GM12878 (cell line): ENCODE results near the gene CYSTM1. TPM values are rescaled to one million over a fixed set of nuclear protein-coding genes. Genes with fewer than 3 reads are reported as not detected.

Experiments
- ATAC-seq: fragments of 200-7000 bp; cut with Tn5 transposase; 3 replicates; pipeline ENCODE4 v1.9.1; 2020; ENCODE audit warnings: mild to moderate bottlenecking, moderate library complexity
- BruUV-seq: library from RNA; stranded (reverse); fragments of 400-500 nt; replicated peaks from 2 replicates; lab custom pipeline; 2021; lab: Mats Ljungman, UMichigan
- CTCF ChIA-PET: fragments of 300-600 bp; sonication (Branson Sonifier 250); formaldehyde crosslinking; extraction: SDS; loops from one replicate; lab custom pipeline; 2021; ENCODE audit warnings: inconsistent platforms; lab: Yijun Ruan, JAX
- POLR2A ChIA-PET: fragments of 350-600 bp; formaldehyde crosslinking; extraction: SDS; loops from one replicate; lab custom pipeline; 2021; ENCODE audit warnings: inconsistent platforms; lab: Charles Lee
- RAD21 ChIA-PET: fragments of 300-600 bp; sonication (Branson Sonifier 250); formaldehyde crosslinking; loops from one replicate; lab custom pipeline; 2023; ENCODE audit warnings: antibody characterized with exemption; ENCODE audit not compliant: unreplicated experiment; lab: Charles Lee
- SMC1A ChIA-PET: fragments of 300-600 bp; sonication (Branson Sonifier 250); formaldehyde crosslinking; loops from one replicate; lab custom pipeline; 2023; ENCODE audit not compliant: unreplicated experiment, uncharacterized antibody; lab: Charles Lee
- DNase-seq: peaks from one replicate; pipeline ENCODE4 v3.0.0-alpha.2; 2011; ENCODE audit warnings: low read depth, low spot score
- FAIRE-seq: peaks from 3 replicates; lab custom pipeline; 2011; peaks lifted over from hg19 to GRCh38; lab: Jason Lieb, UNC
- H2AFZ ChIP-seq: 2 replicates; pipeline ENCODE4 v1.6.0; 2011; ENCODE audit warnings: low read depth, low read length, control low read depth; ENCODE audit not compliant: control insufficient read depth
- H3K27ac ChIP-seq: 2 replicates; pipeline ENCODE4 v1.5.1; 2011; ENCODE audit warnings: control low read depth; ENCODE audit not compliant: control insufficient read depth, insufficient read depth
- H3K27me3 ChIP-seq, 2 experiments: replicated peaks in 1 of 2; 2 replicates each; pipeline versions ENCODE4 v1.6.0 to v1.6.1; 2011; ENCODE audit warnings: low read length in 1 of 2; ENCODE audit not compliant: control insufficient read depth in 2 of 2, insufficient read depth in 2 of 2
- H3K36me3 ChIP-seq, 2 experiments: 2 replicates each; pipeline ENCODE4 v1.5.1; 2011; ENCODE audit warnings: low read length in 1 of 2; ENCODE audit not compliant: control insufficient read depth in 2 of 2, insufficient read depth in 2 of 2
- H3K4me1 ChIP-seq: 2 replicates; pipeline ENCODE4 v1.6.1; 2011; ENCODE audit warnings: mild to moderate bottlenecking, low read length, moderate library complexity, mixed read lengths; ENCODE audit not compliant: control insufficient read depth, insufficient read depth
- H3K4me2 ChIP-seq: 2 replicates; pipeline ENCODE4 v1.6.0; 2011; ENCODE audit warnings: control low read depth; ENCODE audit not compliant: control insufficient read depth, insufficient read depth
- H3K4me3 ChIP-seq: fragments of 200-600 bp; sonication (generic); 2 replicates; pipeline ENCODE4 v1.5.1; 2016
- H3K79me2 ChIP-seq: 2 replicates; pipeline ENCODE4 v1.6.0; 2011; ENCODE audit warnings: low read length; ENCODE audit not compliant: control insufficient read depth, insufficient read depth
- H3K9ac ChIP-seq: 2 replicates; pipeline ENCODE4 v1.8.0; 2011; ENCODE audit warnings: low read length, control low read depth, mixed read lengths; ENCODE audit not compliant: control insufficient read depth, insufficient read depth
- H3K9me3 ChIP-seq: replicated peaks from 3 replicates; pipeline ENCODE4 v1.5.1; 2011; ENCODE audit warnings: mild to moderate bottlenecking, low read length; ENCODE audit not compliant: control insufficient read depth, insufficient read depth
- H4K20me1 ChIP-seq: 2 replicates; pipeline ENCODE4 v1.6.0; 2011; ENCODE audit not compliant: control insufficient read depth, insufficient read depth
- ATF3 ChIP-seq: IDR thresholded peaks from 2 replicates; pipeline ENCODE4 v1.6.1; 2011; ENCODE audit warnings: low read depth, mild to moderate bottlenecking, low read length, moderate library complexity, borderline replicate concordance; ENCODE audit errors: extremely low read depth
- BMI1 ChIP-seq: fragments of 450-650 bp; IDR thresholded peaks from 2 replicates; pipeline ENCODE4 v1.6.1; 2016; ENCODE audit warnings: mild to moderate bottlenecking, moderate library complexity, borderline replicate concordance
- CUX1 ChIP-seq: IDR thresholded peaks from 2 replicates; pipeline ENCODE4 v1.6.1; 2012; ENCODE audit warnings: improper control_type of control experiment, low read depth, low read length; ENCODE audit not compliant: insufficient replicate concordance
- EP300 ChIP-seq, 2 experiments: fragments of 150-350 bp in 1 of 2; IDR thresholded peaks; 2 replicates each; pipeline ENCODE4 v1.6.1; 2011 to 2012; ENCODE audit warnings: low read depth in 2 of 2, low read length in 2 of 2, borderline replicate concordance in 1 of 2, improper control_type of control experiment in 1 of 2, inconsistent platforms in 1 of 2; ENCODE audit not compliant: control insufficient read depth in 1 of 2
- ESRRA ChIP-seq: IDR thresholded peaks from 2 replicates; pipeline ENCODE4 v1.6.1; 2012; ENCODE audit warnings: mild to moderate bottlenecking, low read length, improper control_type of control experiment
- ETV6 ChIP-seq, 2 experiments: fragments of 450-650 bp in 1 of 2; IDR thresholded peaks in 1 of 2; conservative IDR thresholded peaks in 1 of 2; 2 replicates each; pipeline ENCODE4 v1.6.1; 2014; ENCODE audit warnings: antibody characterized with exemption in 1 of 2, borderline replicate concordance in 1 of 2, low read depth in 1 of 2, mild to moderate bottlenecking in 1 of 2, moderate library complexity in 1 of 2
- FOS ChIP-seq: IDR thresholded peaks from 3 replicates; pipeline ENCODE4 v1.6.1; 2011; ENCODE audit warnings: borderline replicate concordance; ENCODE audit not compliant: insufficient read length; ENCODE audit errors: extremely low read depth
- GABPA ChIP-seq: IDR thresholded peaks from 2 replicates; pipeline ENCODE4 v1.6.1; 2014; ENCODE audit warnings: antibody characterized with exemption, low read depth, mild to moderate bottlenecking, inconsistent platforms
- MEF2B ChIP-seq: fragments of 450-650 bp; IDR thresholded peaks from 2 replicates; pipeline ENCODE4 v1.6.1; 2018; ENCODE audit warnings: mild to moderate bottlenecking, moderate library complexity; ENCODE audit not compliant: partially characterized antibody, poor library complexity, severe bottlenecking
- NBN ChIP-seq: fragments of 450-650 bp; IDR thresholded peaks from 2 replicates; pipeline ENCODE4 v1.6.1; 2016
- NR2C1 ChIP-seq: fragments of 450-650 bp; IDR thresholded peaks from 2 replicates; pipeline ENCODE4 v1.6.1; 2017; ENCODE audit warnings: antibody characterized with exemption, mild to moderate bottlenecking, moderate library complexity
- POLR2AphosphoS5 ChIP-seq: IDR thresholded peaks from 2 replicates; pipeline ENCODE4 v1.6.1; 2011; ENCODE audit warnings: mild to moderate bottlenecking, low read length, inconsistent platforms
- RCOR1 ChIP-seq: conservative IDR thresholded peaks from 2 replicates; pipeline ENCODE4 v1.6.1; 2012; ENCODE audit warnings: low read depth, low read length, improper control_type of control experiment
- TCF12 ChIP-seq: IDR thresholded peaks from 2 replicates; pipeline ENCODE4 v1.6.1; 2011; ENCODE audit warnings: low read depth, mild to moderate bottlenecking, low read length
- TCF7 ChIP-seq: IDR thresholded peaks from 2 replicates; pipeline ENCODE4 v1.6.1; 2014; ENCODE audit warnings: antibody characterized with exemption, borderline replicate concordance
- WGBS: methylation state at CpG from one replicate; pipeline ENCODE4 v1.1.6; 2016; ENCODE audit warnings: low lambda C conversion rate; ENCODE audit not compliant: insufficient replicate concordance, insufficient coverage; ENCODE audit errors: missing lambda C conversion rate; 5-methylcytosine and 5-hydroxymethylcytosine counted together
- in situ Hi-C: fragments of 300-500 bp; cut with MboI; formaldehyde crosslinking; loops from 9 replicates; pipeline ENCODE4 v1.14.3; 2018; ENCODE audit warnings: mixed read lengths
- intact Hi-C: fragments of 100-400 bp; cut with micrococcal nuclease; formaldehyde crosslinking; loops from one replicate; pipeline ENCODE4 v1.14.2; 2022; ENCODE audit not compliant: unreplicated experiment
- polyA plus RNA-seq, 11 experiments: library from polyadenylated mRNA; depleted of rRNA in 4 of 11; unstranded in 6 of 11; stranded (reverse) in 5 of 11; fragments of >200 nt; fragmentation: Nextera tagmentation in 4 of 11; fragmentation: Illumina TruSeq in 1 of 11; extraction: Ambion mirVana in 4 of 11; extraction: Trizol in 1 of 11; gene quantifications; 1 replicate in 1 of 11; 2 replicates in 10 of 11; pipeline versions ENCODE4 v1.2.1 to v1.2.3, GENCODE V29; 2011 to 2016; ENCODE audit warnings: inconsistent platforms in 2 of 11, missing spikeins in 2 of 11, low read depth in 1 of 11
- total RNA-seq, 4 experiments: library from RNA; depleted of rRNA in 3 of 4; stranded (reverse); fragments of >200 nt in 3 of 4; fragmentation: Illumina TruSeq in 1 of 4; extraction: Trizol in 1 of 4; gene quantifications; 2 replicates each; pipeline versions ENCODE4 v1.2.1 to v1.2.3, GENCODE V29; 2013 to 2021

The CYSTM1 gene
- total and polyA plus RNA-seq, 10 of the 15 experiments (the other 5 are each of a cell fraction or from before 2014, with no cell fraction given), result 52.7 to 261 (median 98.7) TPM

- TF ChIP-seq CUX1 (no peak), ATF3 (no peak)
Observed at GRCh38 chr5:140202078-140202477, 27.1 kb downstream of the CYSTM1 start (continued).

GRCh38 chr5:140202610-140203009 lies 27.6 kb downstream of the CYSTM1 start:
- Histone ChIP-seq H3K79me2 (no peaks in the 10 kb centered on the region; the same call in 1 of the 2 replicates), H3K27ac (no peak overlapping the region), H3K4me1 (peaks cover 8% of the 10 kb centered on the region), H3K9me3 (no peaks in the 10 kb centered on the region), H3K9ac (no peak overlapping the region), H3K4me3 (no peak overlapping the region), H3K36me3 (no peaks in the 10 kb centered on the region; a peak in 1 of 4 replicates), H2AFZ (no peak overlapping the region), H3K27me3 (no peaks in the 10 kb centered on the region), H3K4me2 (no peak overlapping the region), H4K20me1 (no peaks in the 10 kb centered on the region)
- ATAC-seq (no peak), FAIRE-seq (no peak), DNase-seq (no peak)
- intact Hi-C loops, result no loop called here
- ChIA-PET SMC1A (interaction anchor here (1.5 kb wide), 1 partner anchor 16 kb away, joined by 4 read pairs; no protein-coding TSS in a partner anchor), RAD21 (no interaction called here), POLR2A (no interaction called here), CTCF (no interaction called here)
- no TSS peak for BruUV-seq
- in situ Hi-C loops, result no loop called here
- 95% methylated on average over 2 of the region's 2 CpGs for WGBS
- TF ChIP-seq TCF12 (no peak), MEF2B (no peak), EP300 (IDR thresholded peaks at IDR 0.05; ENCODE audit: borderline replicate concordance in 1 of 2, control insufficient read depth in 1 of 2, low read depth in 2 of 2, low read length in 2 of 2) (no peak), BMI1 (no peak), NBN (no peak), ETV6 (conservative IDR thresholded peaks at IDR 0.05 in 1 of 2, IDR thresholded peaks at IDR 0.05 in 1 of 2; ENCODE audit: borderline replicate concordance in 1 of 2, low read depth in 1 of 2) (no peak), POLR2AphosphoS5 (no peak), FOS (no peak), GABPA (no peak), NR2C1 (no peak), RCOR1 (no peak), TCF7 (no peak), ESRRA (no peak)
